Hepatocyte (in vitro differentiated cells): ENCODE measurements around the gene TMEM131. TPM values are rescaled to one million over a fixed set of nuclear protein-coding genes. Genes with fewer than 3 reads are reported as not detected.

Experiments used
- DNase-seq: peaks from one replicate; pipeline ENCODE4 v3.0.0-alpha.2; 2016; ENCODE audit warnings: low spot score
- H2AFZ ChIP-seq: fragments of 200-600 bp; sonication (generic); 2 replicates; pipeline ENCODE4 v1.6.0; 2016; ENCODE audit warnings: antibody characterized with exemption, mild to moderate bottlenecking
- H3K27ac ChIP-seq: fragments of 200-600 bp; sonication (generic); 2 replicates; pipeline ENCODE4 v1.5.1; 2016; ENCODE audit warnings: mild to moderate bottlenecking
- H3K27me3 ChIP-seq: fragments of 200-600 bp; sonication (generic); 2 replicates; pipeline ENCODE4 v1.6.1; 2016
- H3K36me3 ChIP-seq: fragments of 200-600 bp; sonication (generic); replicated peaks from 2 replicates; pipeline ENCODE4 v1.5.1; 2016; ENCODE audit warnings: low read depth; ENCODE audit not compliant: insufficient read depth
- H3K4me1 ChIP-seq: fragments of 200-600 bp; sonication (generic); 2 replicates; pipeline ENCODE4 v1.5.1; 2016; ENCODE audit warnings: mild to moderate bottlenecking, moderate library complexity; ENCODE audit not compliant: insufficient read depth
- H3K4me2 ChIP-seq: fragments of 200-600 bp; sonication (generic); 2 replicates; pipeline ENCODE4 v1.6.0; 2016
- H3K4me3 ChIP-seq: fragments of 200-600 bp; sonication (generic); 2 replicates; pipeline ENCODE4 v1.5.1; 2016; ENCODE audit warnings: mild to moderate bottlenecking
- H3K79me2 ChIP-seq: fragments of 200-600 bp; sonication (generic); 2 replicates; pipeline ENCODE4 v1.6.0; 2017; ENCODE audit warnings: mild to moderate bottlenecking
- H3K9me2 ChIP-seq: fragments of 200-600 bp; sonication (generic); replicated peaks from 2 replicates; pipeline ENCODE4 v1.6.0; 2017; ENCODE audit warnings: mild to moderate bottlenecking; ENCODE audit not compliant: insufficient read depth
- H3K9me3 ChIP-seq: fragments of 200-600 bp; sonication (generic); 2 replicates; pipeline ENCODE4 v1.5.1; 2016; ENCODE audit warnings: low read depth, mild to moderate bottlenecking
- H4K20me1 ChIP-seq: fragments of 200-600 bp; sonication (generic); 2 replicates; pipeline ENCODE4 v1.6.0; 2016; ENCODE audit warnings: mild to moderate bottlenecking; ENCODE audit not compliant: insufficient read depth, poor library complexity, severe bottlenecking
- CTCF ChIP-seq: fragments of 200-600 bp; sonication (generic); IDR thresholded peaks from 2 replicates; pipeline ENCODE4 v1.5.1; 2016; ENCODE audit warnings: antibody characterized with exemption, mild to moderate bottlenecking; ENCODE audit not compliant: poor library complexity
- EZH2 ChIP-seq: fragments of 200-600 bp; sonication (generic); IDR thresholded peaks from 2 replicates; pipeline ENCODE4 v1.6.1; 2016; ENCODE audit warnings: antibody characterized with exemption, mild to moderate bottlenecking, borderline replicate concordance
- EZH2phosphoT487 ChIP-seq: fragments of 200-600 bp; sonication (generic); IDR thresholded peaks from one replicate; pipeline ENCODE4 v1.6.1; 2018; ENCODE audit warnings: antibody characterized with exemption, mild to moderate bottlenecking, low read depth, moderate library complexity; ENCODE audit not compliant: unreplicated experiment, severe bottlenecking
- WGBS: methylation state at CpG from one replicate; pipeline ENCODE4 v1.1.6; 2016; ENCODE audit warnings: low lambda C conversion rate; ENCODE audit errors: missing lambda C conversion rate; 5-methylcytosine and 5-hydroxymethylcytosine counted together
- polyA plus RNA-seq: library from polyadenylated mRNA; unstranded; fragments of >200 nt; fragmentation: Nextera tagmentation; extraction: Ambion mirVana; gene quantifications from 2 replicates; pipeline ENCODE4 v1.2.1, GENCODE V29; 2016
- total RNA-seq: library from RNA; depleted of rRNA; stranded (reverse); fragments of >200 nt; gene quantifications from 2 replicates; pipeline ENCODE4 v1.2.3, GENCODE V29; 2014

TMEM131 gene
- total and polyA plus RNA-seq, 2 experiments from 2014 or later, result 17.5 to 42.1 TPM

- no peak for TF ChIP-seq CTCF
- Histone ChIP-seq H3K27ac (no peak overlapping the region), H3K9me2 (no peaks in the 10 kb centered on the region), H3K9me3 (no peaks in the 10 kb centered on the region), H2AFZ (no peak overlapping the region), H3K4me2 (no peak overlapping the region), H3K79me2 (no peaks in the 10 kb centered on the region), H4K20me1 (no peaks in the 10 kb centered on the region), H3K4me3 (no peak overlapping the region), H3K36me3 (no peaks in the 10 kb centered on the region), H3K4me1 (no peaks in the 10 kb centered on the region), H3K27me3 (no peaks in the 10 kb centered on the region)
- DNase-seq, result no peak
- WGBS, result 91% methylated on average over 21 of the region's 21 CpGs
Observed at GRCh38 chr2:97718051-97718882, 277.5 kb downstream of the TMEM131 start.

- WGBS, result 61% methylated on average over 3 of the region's 3 CpGs
- Histone ChIP-seq H3K4me2 (no peak overlapping the region), H3K4me1 (no peaks in the 10 kb centered on the region), H3K9me2 (no peaks in the 10 kb centered on the region), H4K20me1 (no peaks in the 10 kb centered on the region), H3K27ac (no peak overlapping the region), H3K27me3 (no peaks in the 10 kb centered on the region), H3K36me3 (no peaks in the 10 kb centered on the region), H3K4me3 (no peak overlapping the region), H2AFZ (no peak overlapping the region), H3K9me3 (no peaks in the 10 kb centered on the region), H3K79me2 (no peaks in the 10 kb centered on the region)
- DNase-seq, result no peak
- TF ChIP-seq EZH2phosphoT487, result no peak
- TF ChIP-seq CTCF, result no peak
- TF ChIP-seq EZH2, result no peak
Observed at GRCh38 chr2:97717613-97717995, 278.1 kb downstream of the TMEM131 start.

GRCh38 chr2:97716695-97717612 is 278.8 kb downstream of the TMEM131 start:
- Histone ChIP-seq H2AFZ (no peak overlapping the region), H3K4me2 (no peak overlapping the region), H3K27ac (no peak overlapping the region), H3K9me2 (no peaks in the 10 kb centered on the region), H4K20me1 (no peaks in the 10 kb centered on the region), H3K4me1 (no peaks in the 10 kb centered on the region), H3K4me3 (no peak overlapping the region), H3K79me2 (no peaks in the 10 kb centered on the region), H3K9me3 (no peaks in the 10 kb centered on the region), H3K27me3 (no peaks in the 10 kb centered on the region), H3K36me3 (no peaks in the 10 kb centered on the region)
- TF ChIP-seq EZH2 (no peak), CTCF (no peak), EZH2phosphoT487 (no peak)
- WGBS, result 92% methylated on average over 17 of the region's 21 CpGs
- no peak for DNase-seq
